Fibroblast of pulmonary artery (primary cell): ENCODE results near the gene GSTK1.
A peak's percentile ranks its signal among the peaks of the same experiment; 100 is the strongest.
"Not testable (repeated sequence)": the region's sequence is repeated elsewhere in the genome, so short reads cannot be mapped to it uniquely, and the experiment has no call there.

Source experiments
- DNase-seq: peaks from one replicate; pipeline ENCODE4 v3.0.0-alpha.2; 2010; ENCODE audit warnings: low read depth
- H3K4me3 ChIP-seq: replicated peaks from 2 replicates; pipeline ENCODE4 v1.5.1; 2011; ENCODE audit warnings: low read depth, mild to moderate bottlenecking, control low read depth, low read length, moderate library complexity
- CTCF ChIP-seq: IDR thresholded peaks from 2 replicates; pipeline ENCODE4 v1.5.1; 2011; ENCODE audit warnings: mild to moderate bottlenecking, control low read depth, low read length, inconsistent platforms; ENCODE audit errors: missing control alignments

Gene GSTK1

GRCh38 chr7:143255564-143255963 lies 7.7 kb upstream of the GSTK1 start:
- DNase-seq, result peak; percentile 52
- H3K4me3 ChIP-seq, result no peak overlapping the region
- TF ChIP-seq CTCF, result no peak

GRCh38 chr7:143256325-143256724 lies 6.9 kb upstream of the GSTK1 start:
- no peak for TF ChIP-seq CTCF
- no peak overlapping the region for H3K4me3 ChIP-seq

GRCh38 chr7:143256932-143257331 lies 6.3 kb upstream of the GSTK1 start:
- no peak overlapping the region for H3K4me3 ChIP-seq
- TF ChIP-seq CTCF, result no peak
- no peak for DNase-seq

More at GRCh38 chr7:143256325-143256724, 6.9 kb upstream of the GSTK1 start:
- no peak for DNase-seq

GRCh38 chr7:143257501-143257900 lies 5.7 kb upstream of the GSTK1 start:
- no peak for DNase-seq
- no peak overlapping the region for H3K4me3 ChIP-seq
- no peak for TF ChIP-seq CTCF

- no peak overlapping the region for H3K4me3 ChIP-seq
- no peak for TF ChIP-seq CTCF
- peak; percentile 18 for DNase-seq
These were observed 4.4 kb upstream of the GSTK1 start for GRCh38 chr7:143258831-143259230.

GRCh38 chr7:143259765-143260164 lies 3.5 kb upstream of the GSTK1 start:
- no peak for TF ChIP-seq CTCF
- no peak overlapping the region for H3K4me3 ChIP-seq
- no peak for DNase-seq

- no peak overlapping the region for H3K4me3 ChIP-seq
- DNase-seq, result no peak
- TF ChIP-seq CTCF, result no peak
These were observed 1.3 kb upstream of the GSTK1 start for GRCh38 chr7:143261901-143262300.

GRCh38 chr7:143264196-143264568 lies 941 bp downstream of the GSTK1 start:
- H3K4me3 ChIP-seq, result peak overlapping the region; percentile 91
- DNase-seq, result not testable (repeated sequence)
